Measurements from ENCODE around the gene CKS2.

The CKS2 gene

DNA sequence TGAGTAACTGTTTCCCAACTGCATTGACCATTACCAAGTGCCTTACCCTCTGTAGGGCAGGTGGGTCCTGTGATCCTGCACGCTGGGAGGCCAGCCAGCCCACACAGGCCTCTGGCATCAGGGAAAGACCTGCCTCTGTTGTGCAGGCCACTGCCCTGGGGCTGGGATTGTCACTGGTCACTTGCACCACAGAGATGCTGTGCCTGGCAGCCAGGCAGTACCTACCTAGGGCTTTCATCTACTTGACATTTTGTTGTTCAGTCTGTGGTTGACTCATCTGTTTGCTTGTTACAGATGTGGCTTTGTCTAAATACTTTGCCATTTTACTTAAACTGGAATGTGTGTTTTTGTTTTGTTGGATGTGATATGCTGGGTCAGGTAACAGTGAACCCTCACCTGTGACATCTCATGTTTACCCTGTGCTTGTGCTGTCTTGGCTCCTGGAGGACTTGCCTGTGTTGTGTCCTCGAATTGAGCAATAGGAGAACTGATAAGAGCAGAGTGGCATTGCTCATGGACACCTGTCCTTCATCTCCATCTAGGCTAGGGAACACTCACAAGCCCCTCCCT, 40.1 kb downstream of the CKS2 start:
- no peak overlapping the region for H3K4me3 ChIP-seq (ENCODE audit: low read length)
- no peak for DNase-seq (ENCODE audit: low read depth)
- no peak for TF ChIP-seq CTCF (conservative IDR thresholded peaks at IDR 0.05; ENCODE audit: low read length)

- no peak for TF ChIP-seq CTCF (conservative IDR thresholded peaks at IDR 0.05; ENCODE audit: low read length)
- DNase-seq (ENCODE audit: low read depth) = no peak
- H3K4me3 ChIP-seq (ENCODE audit: low read length) = no peak overlapping the region
Observed at GRCh38 chr9:89351584-89352300, 40.7 kb downstream of the CKS2 start.

DNA sequence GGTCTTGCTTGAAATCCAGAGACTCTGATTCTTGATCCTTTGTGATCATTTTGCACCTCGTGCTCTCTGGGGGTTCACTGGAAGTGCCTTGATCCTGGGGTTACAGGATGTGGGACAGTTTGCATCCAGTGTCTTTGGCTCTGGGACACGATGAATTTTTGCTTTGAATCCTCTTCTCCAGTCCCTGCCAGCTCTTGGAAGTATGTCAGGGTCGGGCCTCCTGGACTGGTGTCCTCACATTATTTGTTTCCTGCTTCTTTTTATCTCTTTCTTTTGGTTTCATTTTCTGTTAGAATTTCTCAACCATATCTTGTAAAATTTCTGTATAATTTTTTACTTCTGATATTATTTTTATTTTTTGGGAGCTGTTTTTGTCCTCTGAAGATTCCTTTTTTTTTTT, 41.5 kb downstream of the CKS2 start:
- no peak for DNase-seq (ENCODE audit: low read depth)
- H3K4me3 ChIP-seq (ENCODE audit: low read length) = no peak overlapping the region
- no peak for TF ChIP-seq CTCF (conservative IDR thresholded peaks at IDR 0.05; ENCODE audit: low read length)

GRCh38 chr9:89352874-89353649, 42.1 kb downstream of the CKS2 start:
- H3K4me3 ChIP-seq (ENCODE audit: low read length) = no peak overlapping the region
- no peak for TF ChIP-seq CTCF (conservative IDR thresholded peaks at IDR 0.05; ENCODE audit: low read length)

GRCh38 chr9:89353989-89354388, 43.0 kb downstream of the CKS2 start:
- no peak for TF ChIP-seq CTCF (conservative IDR thresholded peaks at IDR 0.05; ENCODE audit: low read length)
- H3K4me3 ChIP-seq (ENCODE audit: low read length) = no peak overlapping the region
- peak; percentile 6 for DNase-seq (ENCODE audit: low read depth)

More at GRCh38 chr9:89352874-89353649, 42.1 kb downstream of the CKS2 start:
- DNase-seq (ENCODE audit: low read depth) = no peak

DNA sequence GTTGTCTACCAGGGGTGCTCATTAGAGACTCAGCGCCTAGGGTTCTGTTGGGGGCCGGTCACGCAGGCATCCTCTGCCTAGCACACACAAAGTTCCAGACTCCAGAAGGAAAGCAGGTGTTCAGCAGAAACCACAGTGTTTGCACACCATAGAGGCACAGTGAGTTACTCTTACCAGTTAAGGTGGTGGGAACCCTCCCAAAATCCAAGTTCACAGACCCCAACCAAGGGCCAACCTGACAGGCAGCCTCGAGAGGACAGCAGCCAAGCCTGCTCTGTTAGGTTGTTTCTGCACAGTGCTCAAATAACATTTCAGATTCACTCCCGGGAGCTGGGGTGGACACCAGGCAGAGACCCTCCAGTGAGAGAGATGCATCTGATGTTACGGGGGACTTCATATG, 43.5 kb downstream of the CKS2 start:
- no peak for TF ChIP-seq CTCF (conservative IDR thresholded peaks at IDR 0.05; ENCODE audit: low read length)
- no peak overlapping the region for H3K4me3 ChIP-seq (ENCODE audit: low read length)
- no peak for DNase-seq (ENCODE audit: low read depth)

All from AG10803 (cell line).